Measurements from ENCODE around the gene ARMC12. TPM values are rescaled to one million over a fixed set of nuclear protein-coding genes. Genes with fewer than 3 reads are reported as not detected.
A peak's percentile ranks its signal among the peaks of the same experiment; 100 is the strongest.

ARMC12 gene
- total and polyA plus RNA-seq, 2 donors (not counting 3 experiments of a cell fraction or from before 2014, with no cell fraction given) = 0.91 to 1.9 TPM

- Histone ChIP-seq H3K79me2 (ENCODE audit: control insufficient read depth, insufficient read depth, low read length) (no peaks in the 10 kb centered on the region), H3K27ac (ENCODE audit: insufficient read depth, low read depth, low read length) (no peak overlapping the region), H3K36me3 (ENCODE audit: control insufficient read depth in 2 of 2, extremely low read depth in 1 of 2, insufficient read depth in 2 of 2, low read length in 2 of 2) (no peaks in the 10 kb centered on the region), H3K9ac (replicated peaks; ENCODE audit: extremely low read depth, insufficient read depth, low read length) (no peak overlapping the region), H4K20me1 (replicated peaks; ENCODE audit: control insufficient read depth, extremely low read depth, insufficient read depth, low read length) (no peaks in the 10 kb centered on the region), H3K27me3 (ENCODE audit: control insufficient read depth in 2 of 2, insufficient read depth in 2 of 2, low read length in 2 of 2) (peaks cover 0 to 10% of the 10 kb centered on the region in 2 experiments), H3K4me3 (replicated peaks in 1 of 3; ENCODE audit: insufficient read depth in 1 of 3, low read depth in 1 of 3, low read length in 3 of 3) (no peak overlapping the region), H2AFZ (ENCODE audit: low read depth, low read length) (no peak overlapping the region), H3K9me3 (replicated peaks; ENCODE audit: control insufficient read depth, insufficient read depth, low read length) (no peaks in the 10 kb centered on the region), H3K9me1 (replicated peaks; ENCODE audit: control insufficient read depth, extremely low read depth, insufficient read depth, low read length) (no peaks in the 10 kb centered on the region), H3K4me1 (ENCODE audit: control insufficient read depth, extremely low read depth, insufficient read depth, low read length) (no peaks in the 10 kb centered on the region), H3K4me2 (ENCODE audit: insufficient read depth, low read length) (no peak overlapping the region)
- DNase-seq (ENCODE audit: low read depth, low spot score) (peak; percentile 32), FAIRE-seq (peak; percentile 68)
- BruUV-seq (replicated peaks) = no TSS peak
- intact Hi-C loops (cut with micrococcal nuclease) = no loop called here
- POLR2A ChIA-PET = no interaction called here
- CTCF ChIA-PET = interaction anchor here (0.6 to 2.5 kb wide), 12 partner anchors 9 to 337 kb away, joined by 3 to 16 read pairs (median 3); no protein-coding TSS in a partner anchor
- dilution Hi-C loops (cut with MboI; ENCODE audit: extremely low pct_ligation_motif_present, low sequenced_read_pairs) = no loop called here
- TF ChIP-seq CTCF (IDR thresholded peaks at IDR 0.05; ENCODE audit: extremely low read depth in 1 of 2, insufficient read depth in 1 of 2, low read depth in 1 of 2, low read length in 2 of 2) (peak; percentile 20 to 55), JUN (IDR thresholded peaks at IDR 0.05; ENCODE audit: borderline replicate concordance, insufficient read depth, insufficient read length, low read depth) (no peak), GATA2 (IDR thresholded peaks at IDR 0.05; ENCODE audit: insufficient read depth, insufficient read length, low read depth, low read length) (no peak), MYC (IDR thresholded peaks at IDR 0.05; ENCODE audit: low read depth, low read length) (no peak)
These were observed 20.8 kb downstream of the ARMC12 start for GRCh38 chr6:35757456-35758123.

- no peak for TF ChIP-seq POLR2A (IDR thresholded peaks at IDR 0.05; ENCODE audit: low read depth, low read length)
- TF ChIP-seq MYC (IDR thresholded peaks at IDR 0.05; ENCODE audit: low read depth, low read length) = no peak
- TF ChIP-seq EZH2 (IDR thresholded peaks at IDR 0.05; ENCODE audit: borderline replicate concordance, low read depth, low read length, severe bottlenecking) = no peak
- no peak for TF ChIP-seq MAX (IDR thresholded peaks at IDR 0.05; ENCODE audit: insufficient read depth, insufficient read length)
- TF ChIP-seq FOS (IDR thresholded peaks at IDR 0.05; ENCODE audit: borderline replicate concordance, insufficient read depth, low read length) = no peak
- no peak for TF ChIP-seq POLR2AphosphoS5 (IDR thresholded peaks at IDR 0.05; ENCODE audit: insufficient read depth, low read depth, low read length)
- TF ChIP-seq JUN (IDR thresholded peaks at IDR 0.05; ENCODE audit: borderline replicate concordance, insufficient read depth, insufficient read length, low read depth) = no peak
- no peak for TF ChIP-seq GATA2 (IDR thresholded peaks at IDR 0.05; ENCODE audit: insufficient read depth, insufficient read length, low read depth, low read length)
- no peak for TF ChIP-seq CTCF (IDR thresholded peaks at IDR 0.05; ENCODE audit: extremely low read depth in 1 of 2, insufficient read depth in 1 of 2, low read depth in 1 of 2, low read length in 2 of 2)
- ChIA-PET CTCF (interaction anchor here (0.8 to 2.5 kb wide), 4 partner anchors 9 to 336 kb away, joined by 3 to 16 read pairs (median 3); no protein-coding TSS in a partner anchor), POLR2A (no interaction called here)
- peaks cover 17 to 20% of the 10 kb centered on the region in 2 experiments for H3K27me3 ChIP-seq (ENCODE audit: control insufficient read depth in 2 of 2, insufficient read depth in 2 of 2, low read length in 2 of 2)
- dilution Hi-C loops (cut with MboI; ENCODE audit: extremely low pct_ligation_motif_present, low sequenced_read_pairs) (no loop called here), intact Hi-C loops (cut with micrococcal nuclease) (no loop called here)
- no peak overlapping the region for H3K4me2 ChIP-seq (ENCODE audit: insufficient read depth, low read length)
- no peak overlapping the region for H3K9ac ChIP-seq (replicated peaks; ENCODE audit: extremely low read depth, insufficient read depth, low read length)
- H3K36me3 ChIP-seq (ENCODE audit: control insufficient read depth in 2 of 2, extremely low read depth in 1 of 2, insufficient read depth in 2 of 2, low read length in 2 of 2) = no peaks in the 10 kb centered on the region
- no peak overlapping the region for H3K4me3 ChIP-seq (replicated peaks in 1 of 3; ENCODE audit: insufficient read depth in 1 of 3, low read depth in 1 of 3, low read length in 3 of 3)
- no peaks in the 10 kb centered on the region for H3K4me1 ChIP-seq (ENCODE audit: control insufficient read depth, extremely low read depth, insufficient read depth, low read length)
- H4K20me1 ChIP-seq (replicated peaks; ENCODE audit: control insufficient read depth, extremely low read depth, insufficient read depth, low read length) = no peaks in the 10 kb centered on the region
- DNase-seq (ENCODE audit: low read depth, low spot score) (no peak), FAIRE-seq (no peak)
- H3K27ac ChIP-seq (ENCODE audit: insufficient read depth, low read depth, low read length) = no peak overlapping the region
- H3K79me2 ChIP-seq (ENCODE audit: control insufficient read depth, insufficient read depth, low read length) = no peaks in the 10 kb centered on the region
- no peaks in the 10 kb centered on the region for H3K9me3 ChIP-seq (replicated peaks; ENCODE audit: control insufficient read depth, insufficient read depth, low read length)
- no TSS peak for BruUV-seq (replicated peaks)
- H2AFZ ChIP-seq (ENCODE audit: low read depth, low read length) = no peak overlapping the region
- no peaks in the 10 kb centered on the region for H3K9me1 ChIP-seq (replicated peaks; ENCODE audit: control insufficient read depth, extremely low read depth, insufficient read depth, low read length)
These were observed 22.6 kb downstream of the ARMC12 start for GRCh38 chr6:35759426-35759825.

Data from endothelial cell of umbilical vein (primary cell).